HepG2 (cell line): ENCODE results near the gene NPIPA7.
"Not testable (repeated sequence)": the region's sequence is repeated elsewhere in the genome, so short reads cannot be mapped to it uniquely, and the experiment has no call there.

Source experiments
- CBX1 ChIP-seq: IDR thresholded peaks from one replicate; pipeline ENCODE4 v1.6.1; 2016; ENCODE audit warnings: antibody characterized with exemption, low read depth
- CC2D1A ChIP-seq: sonication (generic); formaldehyde crosslinking; IDR thresholded peaks from 2 replicates; pipeline ENCODE4 v1.8.1; 2023; ENCODE audit warnings: mild to moderate bottlenecking, missing genetic modification reagents
- CCAR2 ChIP-seq: fragments of 200-400 bp; formaldehyde crosslinking; optimal IDR thresholded peaks from 2 replicates; pipeline ENCODE3; 2018; ENCODE audit warnings: low read depth, mild to moderate bottlenecking, low read length, moderate library complexity
- NR2F1 ChIP-seq, 2 experiments: fragments of 450-650 bp in 1 of 2; formaldehyde crosslinking in 1 of 2; IDR thresholded peaks; 2 replicates each; pipeline versions ENCODE4 v1.5.0 to v1.6.1; 2016 to 2020; ENCODE audit warnings: mild to moderate bottlenecking in 1 of 2, missing compliant biosample characterization in 1 of 2, missing genetic modification reagents in 1 of 2, moderate library complexity in 1 of 2
- PHF20 ChIP-seq: sonication (generic); formaldehyde crosslinking; IDR thresholded peaks from 2 replicates; pipeline ENCODE4 v1.5.0; 2020; ENCODE audit warnings: mild to moderate bottlenecking, missing genetic modification reagents
- SP1 ChIP-seq, 2 experiments: fragments of 450-650 bp in 1 of 2; sonication (generic) in 1 of 2; formaldehyde crosslinking in 1 of 2; IDR thresholded peaks; 2 replicates each; pipeline versions ENCODE4 v1.4.0 to v1.6.1; 2016 to 2020; ENCODE audit warnings: missing genetic modification reagents in 1 of 2
- ZNF274 ChIP-seq: sonication (generic); formaldehyde crosslinking; IDR thresholded peaks from 2 replicates; pipeline ENCODE4 v1.5.1; 2020; ENCODE audit warnings: mild to moderate bottlenecking, missing genetic modification reagents

DNA sequence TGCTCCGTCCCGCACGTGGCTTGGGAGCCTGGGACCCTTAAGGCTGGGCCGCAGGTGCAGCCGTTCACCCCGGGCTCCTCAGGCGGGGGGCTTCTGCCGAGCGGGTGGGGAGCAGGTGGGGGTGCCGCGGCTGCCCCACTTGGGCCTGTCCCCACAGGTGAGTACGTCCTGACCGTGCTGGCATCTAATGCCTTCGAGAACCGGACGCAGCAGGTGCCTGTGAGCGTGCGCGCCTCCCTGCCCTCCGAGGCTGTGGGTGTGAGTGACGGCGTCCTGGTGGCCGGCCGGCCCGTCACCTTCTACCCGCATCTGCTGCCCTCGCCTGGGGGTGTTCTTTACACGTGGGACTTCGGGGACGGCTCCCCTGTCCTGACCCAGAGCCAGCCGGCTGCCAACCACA is 15.3 kb upstream of the NPIPA7 start:
- TF ChIP-seq CC2D1A (CRISPR knock-in tag); ZNF274 (CRISPR knock-in tag); CCAR2; CBX1; NR2F1 (CRISPR knock-in tag; IDR thresholded peaks at IDR 0.05); PHF20; SP1 (IDR thresholded peaks at IDR 0.05); SP1 (CRISPR knock-in tag; IDR thresholded peaks at IDR 0.05): not testable (repeated sequence)
